G401 (cell line): ENCODE measurements around the gene RGS19. TPM values are rescaled to one million over a fixed set of nuclear protein-coding genes. Genes with fewer than 3 reads are reported as not detected.
"Not testable (repeated sequence)": the region's sequence is repeated elsewhere in the genome, so short reads cannot be mapped to it uniquely, and the experiment has no call there.

ENCODE experiments used
- DNase-seq: peaks from one replicate; pipeline ENCODE4 v3.0.0-alpha.2; 2015; ENCODE audit warnings: low spot score
- in situ Hi-C: cut with HindIII; loops from 2 replicates; pipeline ENCODE4 v1.10.0; 2016; ENCODE audit warnings: low sequenced_read_pairs, mixed read lengths
- total RNA-seq: library from RNA; depleted of rRNA; stranded (reverse); fragments of >200 nt; shearing (Covaris generic); gene quantifications from 2 replicates; pipeline ENCODE4 v1.2.3, GENCODE V29; 2014; rRNA removed

The RGS19 gene
- 32.9 and 33.4 TPM in 2 replicates for total RNA-seq

DNA sequence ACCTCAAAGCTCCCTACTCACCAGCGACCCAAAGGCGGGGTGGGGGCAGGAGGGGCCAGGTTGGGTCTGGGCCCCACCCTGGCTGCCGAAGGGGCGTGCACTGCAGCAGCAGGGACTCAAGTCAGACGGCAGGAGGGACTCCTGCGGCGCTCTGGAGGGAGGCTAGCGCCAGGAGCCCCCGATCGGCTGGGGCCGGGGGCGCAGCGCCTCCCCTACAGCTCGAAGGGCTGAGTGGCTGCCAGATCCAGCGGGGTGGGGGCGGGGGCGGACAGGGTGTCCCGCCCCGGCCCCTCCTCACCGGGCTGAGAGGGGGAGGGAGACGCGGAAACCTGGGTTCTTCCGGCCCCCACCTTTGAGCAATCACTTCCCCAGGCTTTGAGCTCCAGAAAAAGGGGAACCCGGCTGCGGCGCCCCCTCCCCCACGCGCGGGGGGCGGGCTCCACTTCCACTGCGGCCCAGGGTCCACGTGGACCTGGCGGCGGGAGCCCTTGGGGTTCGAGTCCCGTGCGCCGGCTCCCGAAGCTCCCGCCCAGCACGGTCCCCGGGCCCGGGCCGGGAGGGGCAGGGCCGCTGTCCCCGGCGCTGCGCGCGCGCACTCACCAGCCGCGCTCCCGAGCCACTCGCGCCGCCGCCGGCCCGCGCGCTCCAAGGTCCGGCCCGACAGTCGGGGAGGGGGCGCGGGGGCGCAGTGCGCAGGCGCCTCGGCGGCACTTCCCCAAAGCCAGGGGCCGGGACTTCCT, at the start of gene RGS19:
Gene RGS19, minus strand, starts transcription at position 246 of the 740 bp plus-strand sequence. CDS start 2,632 bp downstream, outside the sequence.
- DNase-seq, result no peak
- in situ Hi-C loops, result no loop called here

DNA sequence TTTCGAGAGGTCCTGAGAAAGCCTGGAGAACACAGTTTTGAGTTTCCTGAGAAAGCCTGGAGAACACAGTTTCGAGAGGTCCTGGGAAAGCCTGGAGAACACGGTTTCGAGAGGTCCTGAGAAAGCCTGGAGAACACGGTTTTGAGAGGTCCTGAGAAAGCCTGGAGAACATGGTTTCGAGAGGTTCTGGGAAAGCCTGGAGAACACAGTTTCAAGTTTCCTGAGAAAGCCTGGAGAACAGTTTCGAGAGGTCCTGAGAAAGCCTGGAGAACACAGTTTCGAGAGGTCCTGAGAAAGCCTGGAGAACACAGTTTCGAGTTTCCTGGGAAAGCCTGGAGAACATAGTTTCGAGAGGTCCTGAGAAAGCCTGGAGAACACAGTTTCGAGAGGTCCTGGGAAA, 44.2 kb upstream of the RGS19 start:
- in situ Hi-C loops, DNase-seq: not testable (repeated sequence)

GRCh38 chr20:64122927-64123326, 43.6 kb upstream of the RGS19 start:
- in situ Hi-C loops, result not testable (repeated sequence)

GRCh38 chr20:64121586-64121985, 42.3 kb upstream of the RGS19 start:
- in situ Hi-C loops, result no loop called here
- no peak for DNase-seq

More at GRCh38 chr20:64122927-64123326, 43.6 kb upstream of the RGS19 start:
- not testable (repeated sequence) for DNase-seq

- DNase-seq, result no peak
- in situ Hi-C loops, result no loop called here
These were observed 40.5 kb upstream of the RGS19 start for GRCh38 chr20:64119681-64120341.

- peak; percentile 21 for DNase-seq
- in situ Hi-C loops, result no loop called here
These were observed 40.0 kb upstream of the RGS19 start for GRCh38 chr20:64119301-64119680.

DNA sequence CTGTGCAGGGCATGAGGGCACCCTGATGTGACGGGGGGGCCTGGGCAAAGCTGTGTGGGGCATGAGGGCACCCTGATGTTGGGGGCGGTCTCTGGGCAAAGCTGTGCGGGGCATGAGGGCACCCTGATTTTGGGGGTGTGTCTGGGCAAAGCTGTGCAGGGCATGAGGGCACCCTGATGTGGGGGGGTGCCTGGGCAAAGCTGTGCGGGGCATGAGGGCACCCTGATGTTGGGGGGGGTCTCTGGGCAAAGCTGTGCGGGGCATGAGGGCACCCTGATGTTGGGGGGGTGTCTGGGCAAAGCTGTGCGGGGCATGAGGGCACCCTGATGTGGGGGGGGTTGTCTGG, 38.1 kb upstream of the RGS19 start:
- DNase-seq, in situ Hi-C loops: not testable (repeated sequence)

- DNase-seq, result no peak
- in situ Hi-C loops, result no loop called here
These were observed 37.5 kb upstream of the RGS19 start for GRCh38 chr20:64116541-64117431.

- in situ Hi-C loops, result no loop called here
- no peak for DNase-seq
These were observed 36.7 kb upstream of the RGS19 start for GRCh38 chr20:64116016-64116415.

DNA sequence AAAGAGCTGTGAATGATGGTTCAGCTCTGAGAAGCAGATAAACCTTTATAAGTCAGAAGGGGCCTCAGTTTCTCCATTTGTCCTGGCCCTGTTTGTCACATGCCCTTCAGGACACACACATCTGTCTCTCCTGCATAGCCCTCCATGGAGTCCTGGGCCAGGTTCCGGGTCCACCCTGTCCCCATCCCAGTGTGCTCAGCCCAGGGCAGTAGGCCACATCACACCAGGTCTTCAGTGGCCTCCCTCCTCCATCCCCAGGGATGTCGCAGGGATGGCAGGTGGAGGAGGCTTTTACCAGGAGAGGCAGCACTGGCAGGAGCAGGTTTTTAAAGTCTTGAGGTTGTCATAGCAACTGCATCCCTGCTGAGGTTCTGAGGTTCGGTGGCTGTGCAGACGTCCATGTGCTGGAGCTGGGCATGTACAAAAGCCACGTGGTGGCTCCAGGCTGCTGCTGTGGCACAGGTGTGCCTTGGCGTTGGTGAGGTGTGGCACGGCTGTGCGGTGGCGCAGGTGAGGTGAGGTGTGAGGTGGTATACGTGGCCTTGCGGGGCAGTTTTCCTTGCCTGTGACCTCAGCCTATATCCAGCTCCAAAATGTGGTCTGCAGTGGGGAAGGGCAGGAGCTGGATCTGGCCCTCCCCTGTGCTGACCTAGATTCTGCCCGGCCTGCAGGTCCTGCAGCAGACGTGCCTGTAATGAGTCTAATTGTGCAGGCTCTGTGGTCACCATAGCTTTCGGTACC, 36.0 kb upstream of the RGS19 start:
- DNase-seq, result peak; percentile 96
- in situ Hi-C loops, result no loop called here

GRCh38 chr20:64114356-64114971, 35.1 kb upstream of the RGS19 start:
- in situ Hi-C loops, result no loop called here
- no peak for DNase-seq

GRCh38 chr20:64113796-64114355, 34.6 kb upstream of the RGS19 start:
- in situ Hi-C loops, result no loop called here
- DNase-seq, result no peak

DNA sequence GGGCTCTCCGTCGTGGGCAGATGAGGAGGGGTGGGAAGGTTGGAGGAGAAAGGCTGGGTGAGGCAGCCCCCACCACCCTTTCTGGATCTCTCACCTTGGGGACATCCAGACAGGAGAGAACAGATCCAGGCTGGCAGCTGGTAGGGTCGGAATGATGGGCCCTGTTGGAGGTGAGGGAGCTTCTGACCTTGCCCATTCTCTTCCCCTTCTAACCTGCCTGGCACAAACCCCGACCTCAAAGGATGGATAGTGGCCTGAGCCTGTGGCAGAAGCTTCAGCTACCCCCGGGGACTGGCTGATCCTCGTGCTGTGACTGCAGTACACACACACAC, 34.1 kb upstream of the RGS19 start:
- in situ Hi-C loops, result no loop called here
- peak; percentile 47 for DNase-seq

DNA sequence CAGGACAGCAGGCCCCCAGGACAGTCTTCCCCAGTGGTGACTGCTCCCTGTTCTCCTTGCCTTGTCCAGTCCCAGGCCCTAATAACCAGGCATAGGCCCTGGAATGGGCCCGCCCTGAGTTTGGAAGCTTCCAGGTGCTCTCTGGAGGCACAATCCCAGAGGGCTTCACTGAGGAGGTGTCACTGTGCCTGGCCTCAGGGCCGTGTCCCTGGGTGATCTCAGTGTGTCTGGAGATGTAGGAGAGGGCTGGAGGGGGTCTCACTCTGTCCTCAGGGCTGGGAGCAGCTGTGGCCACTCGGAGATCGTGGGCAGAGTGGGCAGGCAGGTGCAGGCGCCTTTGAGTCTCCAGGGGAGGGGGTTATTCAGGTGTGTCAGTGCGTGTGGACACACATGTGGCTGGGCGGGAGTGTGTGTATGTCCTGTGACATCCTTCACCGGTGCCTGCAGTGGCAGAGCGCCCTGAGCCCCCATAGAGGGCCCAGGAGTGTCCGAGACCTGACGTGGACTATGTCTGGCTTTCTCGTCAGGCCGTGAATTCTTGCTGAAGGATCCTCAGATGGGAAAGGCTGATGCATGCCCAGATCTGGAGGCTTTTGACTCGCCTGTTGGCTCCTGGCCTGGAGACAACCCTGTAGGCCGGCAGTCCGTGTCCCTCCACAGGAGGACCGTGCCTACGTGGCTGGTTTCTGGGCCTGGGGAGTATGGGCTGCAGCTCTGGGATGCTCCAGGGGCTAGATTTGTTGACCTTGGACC, 33.5 kb upstream of the RGS19 start:
- peak; percentile 70 for DNase-seq
- in situ Hi-C loops, result no loop called here

DNA sequence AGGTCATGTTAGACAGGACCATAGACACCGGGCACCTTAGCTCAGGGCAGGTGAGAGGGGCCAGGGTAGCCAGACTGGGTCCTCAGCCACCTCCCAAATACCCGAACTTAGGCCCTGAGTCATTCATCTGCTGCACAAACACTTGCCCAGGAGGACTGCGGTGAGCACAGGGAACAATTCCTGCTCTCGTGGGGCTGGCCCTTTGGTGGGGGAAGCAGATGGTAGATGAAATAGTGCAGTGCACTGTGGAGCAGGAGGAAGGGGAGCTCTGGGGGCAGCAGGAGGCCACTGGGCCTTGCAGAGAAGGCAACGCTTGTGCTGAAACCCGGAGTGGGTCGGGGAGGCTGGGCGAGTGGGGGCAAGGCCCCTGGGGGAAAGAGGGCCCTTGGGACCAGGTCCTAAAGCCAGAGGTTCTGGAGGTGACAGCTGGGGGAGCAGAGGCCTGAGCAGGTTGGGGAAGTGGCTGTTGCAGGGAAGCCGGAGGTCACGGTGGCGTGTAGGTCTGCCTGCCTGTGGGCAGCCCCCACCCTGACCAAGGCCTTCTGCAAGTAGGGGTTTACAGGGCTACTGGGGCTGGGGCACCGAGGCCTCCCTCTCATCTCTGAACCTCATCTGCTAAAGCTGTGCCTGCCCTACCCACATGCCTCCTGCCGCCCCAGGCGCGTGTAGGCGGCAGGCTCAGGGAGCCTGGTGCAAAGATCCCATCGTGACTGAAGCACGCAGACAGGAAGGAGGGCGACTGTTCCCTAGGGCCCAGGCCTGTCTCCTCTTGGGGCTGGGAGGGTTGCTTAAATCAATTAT, 32.7 kb upstream of the RGS19 start:
- in situ Hi-C loops, result no loop called here
- no peak for DNase-seq

DNA sequence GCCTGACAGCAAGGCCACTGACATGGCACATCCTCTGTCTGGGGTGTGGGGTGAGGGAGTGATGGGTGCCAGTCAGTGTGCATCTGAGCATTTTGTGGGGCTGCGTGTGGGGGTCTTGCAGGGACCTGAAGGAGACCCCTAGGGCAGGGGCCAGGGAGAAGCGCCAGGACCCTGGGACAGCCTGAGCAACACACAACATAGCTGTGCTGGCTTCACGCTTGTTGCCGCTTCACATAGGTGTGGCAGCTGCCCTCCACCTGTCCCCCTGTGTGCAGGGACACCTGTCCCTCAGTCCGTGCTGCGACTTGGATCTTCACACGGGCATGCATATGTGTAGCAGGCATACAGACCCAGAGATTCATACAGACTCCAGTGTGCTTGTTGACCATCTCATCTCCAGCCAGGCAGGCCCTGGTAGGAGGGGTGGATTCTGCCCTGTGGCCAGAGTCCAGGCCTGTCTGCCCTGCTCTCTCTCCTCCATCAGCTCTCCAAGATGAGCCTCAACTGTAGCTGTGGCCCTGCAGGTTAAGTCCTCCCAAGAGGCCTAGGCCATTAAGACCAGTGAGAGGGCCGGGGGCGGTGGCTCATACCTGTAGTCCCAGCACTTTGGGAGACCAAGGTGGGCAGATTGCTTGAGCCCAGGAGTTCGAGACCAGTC, 31.2 kb upstream of the RGS19 start:
- in situ Hi-C loops, result no loop called here
- peak; percentile 42 for DNase-seq
